ENCODE data around the gene EMC10. TPM values are rescaled to one million over a fixed set of nuclear protein-coding genes. Genes with fewer than 3 reads are reported as not detected.

EMC10 gene
- total RNA-seq, 1 experiment from 2014 or later, result 228 TPM

GRCh38 chr19:50501186-50501567 is 24.9 kb downstream of the EMC10 start:
- ChIA-PET POLR2A (ENCODE audit: unreplicated experiment) (no interaction called here), CTCF (interaction anchor here (0.5 kb wide), 1 partner anchor 520 kb away, joined by 3 read pairs; no protein-coding TSS in a partner anchor)
- no peaks in the 10 kb centered on the region for H4K20me1 ChIP-seq (ENCODE audit: low read length)
- H2AFZ ChIP-seq (ENCODE audit: low read length), result no peak overlapping the region
- no peaks in the 10 kb centered on the region for H3K79me2 ChIP-seq (ENCODE audit: low read length)
- H3K9me3 ChIP-seq (ENCODE audit: low read length), result no peaks in the 10 kb centered on the region
- no peak for TF ChIP-seq CTCF (conservative IDR thresholded peaks at IDR 0.05; ENCODE audit: low read depth, low read length)
- no peak for TF ChIP-seq EZH2phosphoT487 (IDR thresholded peaks at IDR 0.05; ENCODE audit: borderline replicate concordance, low read length)
- TF ChIP-seq EZH2 (IDR thresholded peaks at IDR 0.05; ENCODE audit: low read length, unreplicated experiment), result no peak
- no peaks in the 10 kb centered on the region for H3F3A ChIP-seq (ENCODE audit: low read length, unreplicated experiment)
- no peak overlapping the region for H3K9ac ChIP-seq (ENCODE audit: low read length)
- no peaks in the 10 kb centered on the region for H3K36me3 ChIP-seq (ENCODE audit: low read depth, low read length)
- H3K27ac ChIP-seq (ENCODE audit: low read length), result no peak overlapping the region
- no peak overlapping the region for H3K4me2 ChIP-seq (ENCODE audit: low read length)
- H3K27me3 ChIP-seq (ENCODE audit: low read length), result no peaks in the 10 kb centered on the region
- no peaks in the 10 kb centered on the region for H3K9me2 ChIP-seq (replicated peaks; ENCODE audit: low read length)
- no peak; the same call in 1 of the 2 replicates for ATAC-seq
- intact Hi-C loops (cut with micrococcal nuclease), result no loop called here
- no peak for DNase-seq
- H3K4me1 ChIP-seq (ENCODE audit: insufficient read depth, low read length), result no peaks in the 10 kb centered on the region
- BruUV-seq (replicated peaks), result no TSS peak
- H3K4me3 ChIP-seq (ENCODE audit: low read length), result no peak overlapping the region

DNA sequence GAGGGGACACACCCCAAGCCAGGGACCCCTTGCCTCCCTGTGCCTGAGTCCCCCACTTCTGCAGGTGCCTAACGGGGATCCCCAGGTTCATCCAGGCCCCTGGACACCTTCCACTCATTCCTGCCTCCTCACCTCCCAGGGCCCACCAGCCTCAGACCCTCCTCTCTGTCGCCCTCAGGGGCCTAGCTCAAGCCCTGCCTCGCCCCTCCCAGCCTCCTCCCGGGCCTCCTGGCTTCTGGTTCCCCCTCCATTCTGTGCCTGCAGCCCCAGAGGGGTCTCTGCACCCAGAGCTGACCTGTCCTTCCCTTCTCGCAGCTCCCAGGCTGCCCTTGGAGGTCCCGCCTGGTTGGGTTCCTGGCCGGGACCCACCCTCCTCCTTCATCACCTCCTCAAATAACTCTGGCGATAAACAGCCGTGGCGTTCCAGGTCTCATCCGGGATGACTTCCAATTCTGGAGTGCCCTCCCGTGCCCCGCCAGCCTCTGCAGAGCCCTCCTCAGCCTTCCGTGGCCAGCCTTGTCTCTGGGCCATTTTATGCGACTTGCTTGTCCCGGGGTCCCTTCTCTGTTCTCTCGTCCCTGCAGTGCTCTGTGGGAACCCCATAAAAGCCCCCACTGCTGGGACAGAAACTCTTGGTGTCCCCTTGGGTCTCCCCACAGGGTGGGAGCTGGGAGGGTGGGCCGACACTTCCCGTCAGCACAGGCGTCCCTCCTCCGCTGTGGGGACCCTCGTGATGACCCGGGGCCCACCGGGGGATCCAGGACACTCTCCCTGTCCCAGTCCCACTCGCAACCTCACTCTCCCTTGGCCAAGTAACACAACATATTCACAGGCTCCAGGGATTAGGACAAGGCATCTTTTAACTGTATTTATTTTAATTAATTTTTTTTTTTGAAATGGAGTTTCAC is 25.5 kb downstream of the EMC10 start:
- DNase-seq, result no peak

More for the DNA sequence above, 25.5 kb downstream of the EMC10 start:
- Histone ChIP-seq H3K4me3 (ENCODE audit: low read length) (no peak overlapping the region), H3K4me1 (ENCODE audit: insufficient read depth, low read length) (no peaks in the 10 kb centered on the region), H4K20me1 (ENCODE audit: low read length) (no peaks in the 10 kb centered on the region), H3K4me2 (ENCODE audit: low read length) (no peak overlapping the region), H3K9me2 (replicated peaks; ENCODE audit: low read length) (no peaks in the 10 kb centered on the region), H3K79me2 (ENCODE audit: low read length) (no peaks in the 10 kb centered on the region), H3K9me3 (ENCODE audit: low read length) (no peaks in the 10 kb centered on the region), H3K27ac (ENCODE audit: low read length) (no peak overlapping the region), H3K27me3 (ENCODE audit: low read length) (no peaks in the 10 kb centered on the region), H3K36me3 (ENCODE audit: low read depth, low read length) (no peaks in the 10 kb centered on the region), H3K9ac (ENCODE audit: low read length) (no peak overlapping the region), H2AFZ (ENCODE audit: low read length) (no peak overlapping the region), H3F3A (ENCODE audit: low read length, unreplicated experiment) (no peaks in the 10 kb centered on the region)
- POLR2A ChIA-PET (ENCODE audit: unreplicated experiment), result no interaction called here
- no TSS peak for BruUV-seq (replicated peaks)
- TF ChIP-seq CTCF (conservative IDR thresholded peaks at IDR 0.05; ENCODE audit: low read depth, low read length) (no peak), EZH2phosphoT487 (IDR thresholded peaks at IDR 0.05; ENCODE audit: borderline replicate concordance, low read length) (no peak), EZH2 (IDR thresholded peaks at IDR 0.05; ENCODE audit: low read length, unreplicated experiment) (no peak)
- CTCF ChIA-PET, result interaction anchor here (0.5 kb wide), 1 partner anchor 519 kb away, joined by 3 read pairs; no protein-coding TSS in a partner anchor
- no peak for ATAC-seq
- intact Hi-C loops (cut with micrococcal nuclease), result no loop called here
